B cell (primary cell): ENCODE data around the gene MAP2K5.

Experiments
- EZH2 ChIP-seq: IDR thresholded peaks from 2 replicates; pipeline ENCODE4 v1.6.1; 2012; ENCODE audit warnings: borderline replicate concordance, low read depth, mild to moderate bottlenecking, moderate library complexity, low read length; ENCODE audit not compliant: insufficient read depth, poor library complexity, severe bottlenecking
- TF ChIP-seq, protein P1 (sequence below): fragments of 200-600 bp; IDR thresholded peaks from one replicate; pipeline ENCODE4 v1.8.0; 2022; ENCODE audit warnings: antibody characterized with exemption, mild to moderate bottlenecking

DNA sequence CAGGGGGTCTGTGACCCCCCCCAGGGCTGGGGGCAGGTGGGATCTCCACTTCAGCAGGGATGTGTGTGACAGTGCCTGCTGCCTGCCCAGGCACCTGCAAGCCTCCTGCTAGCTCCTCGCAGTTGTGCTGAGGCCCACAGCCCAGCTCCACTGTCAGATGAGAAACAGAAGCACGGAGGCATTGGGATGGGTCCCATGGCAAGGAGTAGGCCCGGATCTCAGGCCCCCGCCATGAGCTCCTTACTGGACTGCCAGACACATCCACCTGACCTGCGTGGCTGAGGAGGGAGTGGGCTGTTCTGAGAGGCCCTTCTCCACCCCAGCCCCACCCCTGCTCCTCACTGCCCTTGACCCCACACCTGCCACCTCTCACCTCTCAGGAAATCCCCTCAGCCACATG is 264.6 kb downstream of the MAP2K5 start:
- TF ChIP-seq, protein P1, sequence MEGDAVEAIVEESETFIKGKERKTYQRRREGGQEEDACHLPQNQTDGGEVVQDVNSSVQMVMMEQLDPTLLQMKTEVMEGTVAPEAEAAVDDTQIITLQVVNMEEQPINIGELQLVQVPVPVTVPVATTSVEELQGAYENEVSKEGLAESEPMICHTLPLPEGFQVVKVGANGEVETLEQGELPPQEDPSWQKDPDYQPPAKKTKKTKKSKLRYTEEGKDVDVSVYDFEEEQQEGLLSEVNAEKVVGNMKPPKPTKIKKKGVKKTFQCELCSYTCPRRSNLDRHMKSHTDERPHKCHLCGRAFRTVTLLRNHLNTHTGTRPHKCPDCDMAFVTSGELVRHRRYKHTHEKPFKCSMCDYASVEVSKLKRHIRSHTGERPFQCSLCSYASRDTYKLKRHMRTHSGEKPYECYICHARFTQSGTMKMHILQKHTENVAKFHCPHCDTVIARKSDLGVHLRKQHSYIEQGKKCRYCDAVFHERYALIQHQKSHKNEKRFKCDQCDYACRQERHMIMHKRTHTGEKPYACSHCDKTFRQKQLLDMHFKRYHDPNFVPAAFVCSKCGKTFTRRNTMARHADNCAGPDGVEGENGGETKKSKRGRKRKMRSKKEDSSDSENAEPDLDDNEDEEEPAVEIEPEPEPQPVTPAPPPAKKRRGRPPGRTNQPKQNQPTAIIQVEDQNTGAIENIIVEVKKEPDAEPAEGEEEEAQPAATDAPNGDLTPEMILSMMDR, result no peak
- TF ChIP-seq EZH2, result no peak
